Neuronal stem cell (in vitro differentiated cells): Measurements from ENCODE around the gene PSAP.

ENCODE experiments used
- DNase-seq: peaks from one replicate; pipeline ENCODE4 v3.0.0-alpha.2; 2013; ENCODE audit warnings: low spot score
- H2AFZ ChIP-seq: one replicate; pipeline ENCODE4 v1.6.1; 2013; ENCODE audit warnings: mild to moderate bottlenecking, low read length, inconsistent platforms
- H2AK5ac ChIP-seq: 2 replicates; pipeline ENCODE4 v1.6.1; 2013; ENCODE audit warnings: low read depth, mild to moderate bottlenecking, inconsistent platforms, low read length, moderate library complexity, mixed read lengths
- H2BK120ac ChIP-seq: 2 replicates; pipeline ENCODE4 v1.6.1; 2013; ENCODE audit warnings: low read depth, mild to moderate bottlenecking, inconsistent platforms, low read length, moderate library complexity, mixed read lengths
- H2BK12ac ChIP-seq: one replicate; pipeline ENCODE4 v1.6.1; 2013; ENCODE audit warnings: low read length, inconsistent platforms
- H2BK15ac ChIP-seq: 2 replicates; pipeline ENCODE4 v1.6.1; 2013; ENCODE audit warnings: mild to moderate bottlenecking, low read length, inconsistent platforms, mixed read lengths
- H2BK5ac ChIP-seq: one replicate; pipeline ENCODE4 v1.6.1; 2013; ENCODE audit warnings: inconsistent platforms, mild to moderate bottlenecking, low read length, moderate library complexity
- H3K14ac ChIP-seq: one replicate; pipeline ENCODE4 v1.6.1; 2013; ENCODE audit warnings: low read length, inconsistent platforms
- H3K18ac ChIP-seq: 2 replicates; pipeline ENCODE4 v1.6.1; 2013; ENCODE audit warnings: low read length, inconsistent platforms
- H3K23ac ChIP-seq: 2 replicates; pipeline ENCODE4 v1.6.1; 2013; ENCODE audit warnings: low read depth, mild to moderate bottlenecking, mixed read lengths, low read length, inconsistent platforms; ENCODE audit not compliant: poor library complexity
- H3K27ac ChIP-seq: replicated peaks from 3 replicates; pipeline ENCODE4 v1.5.1; 2013; ENCODE audit warnings: low read length, inconsistent platforms
- H3K27me3 ChIP-seq, 3 experiments: 2 replicates each; pipeline ENCODE4 v1.6.1; 2013; ENCODE audit warnings: low read length in 3 of 3, mild to moderate bottlenecking in 2 of 3, inconsistent platforms in 1 of 3, low read depth in 1 of 3, mixed read lengths in 1 of 3, moderate library complexity in 1 of 3; ENCODE audit not compliant: control insufficient read depth in 3 of 3, insufficient read depth in 3 of 3
- H3K36me3 ChIP-seq, 2 donors: replicated peaks in 1 of 2; 2 replicates each; pipeline ENCODE4 v1.6.1; 2013; ENCODE audit warnings: low read length in 2 of 2; ENCODE audit not compliant: control insufficient read depth in 2 of 2, insufficient read depth in 2 of 2
- H3K4ac ChIP-seq: 2 replicates; pipeline ENCODE4 v1.6.1; 2013; ENCODE audit warnings: inconsistent platforms, mild to moderate bottlenecking, low read length, moderate library complexity
- H3K4me1 ChIP-seq, 2 donors: 1 replicate in 1 of 2; 2 replicates in 1 of 2; pipeline ENCODE4 v1.6.1; 2013; ENCODE audit warnings: low read length in 2 of 2, low read depth in 1 of 2; ENCODE audit not compliant: control insufficient read depth in 2 of 2, insufficient read depth in 1 of 2
- H3K4me2 ChIP-seq: one replicate; pipeline ENCODE4 v1.6.1; 2013; ENCODE audit warnings: mild to moderate bottlenecking, low read length, inconsistent platforms; ENCODE audit not compliant: insufficient read depth, poor library complexity, severe bottlenecking
- H3K4me3 ChIP-seq, 2 donors: 2 replicates each; pipeline ENCODE4 v1.5.1; 2013; ENCODE audit warnings: low read length in 2 of 2, mild to moderate bottlenecking in 2 of 2, inconsistent platforms in 1 of 2, moderate library complexity in 1 of 2
- H3K79me1 ChIP-seq: one replicate; pipeline ENCODE4 v1.6.1; 2013; ENCODE audit warnings: low read depth, mild to moderate bottlenecking, inconsistent platforms, low read length, moderate library complexity
- H3K9ac ChIP-seq: one replicate; pipeline ENCODE4 v1.6.1; 2013; ENCODE audit warnings: mild to moderate bottlenecking, low read depth, low read length, inconsistent platforms; ENCODE audit not compliant: poor library complexity
- H3K9me3 ChIP-seq, 2 donors: replicated peaks in 1 of 2; 2 replicates each; pipeline versions ENCODE3 to v1.6.1; 2013; ENCODE audit warnings: low read length in 2 of 2, mild to moderate bottlenecking in 2 of 2, inconsistent platforms in 1 of 2, low read depth in 1 of 2, mixed read lengths in 1 of 2, moderate library complexity in 1 of 2; ENCODE audit not compliant: control insufficient read depth in 2 of 2, insufficient read depth in 1 of 2
- H4K8ac ChIP-seq: one replicate; pipeline ENCODE4 v1.6.1; 2013; ENCODE audit warnings: low read depth, mild to moderate bottlenecking, inconsistent platforms, low read length, moderate library complexity
- H4K91ac ChIP-seq: one replicate; pipeline ENCODE4 v1.6.1; 2013; ENCODE audit warnings: low read length, low read depth, mild to moderate bottlenecking, inconsistent platforms; ENCODE audit not compliant: poor library complexity
- WGBS, 2 donors: extraction: QIAGEN DNeasy Blood & Tissue Kit; methylation state at CpG; one replicate each; pipeline ENCODE4 v1.1.7; 2013; ENCODE audit warnings: missing lambda C conversion rate in 2 of 2, mixed read lengths in 1 of 2; ENCODE audit not compliant: insufficient read length in 2 of 2, insufficient replicate concordance in 1 of 2; ENCODE audit errors: extremely low coverage in 2 of 2; 5-methylcytosine and 5-hydroxymethylcytosine counted together

Gene PSAP

GRCh38 chr10:71769279-71769823 is 81.7 kb downstream of the PSAP start:
- H2BK5ac ChIP-seq: no peak overlapping the region
- H3K79me1 ChIP-seq: no peaks in the 10 kb centered on the region
- DNase-seq: no peak
- no peak overlapping the region for H4K8ac ChIP-seq
- WGBS, 2 donors: no CpG with 5 or more reads among the region's 5 CpGs
- no peak overlapping the region for H3K9ac ChIP-seq
- no peak overlapping the region for H2BK15ac ChIP-seq
- no peak overlapping the region for H4K91ac ChIP-seq
- H2BK12ac ChIP-seq: no peak overlapping the region
- no peak overlapping the region for H2BK120ac ChIP-seq
- no peak overlapping the region for H3K27ac ChIP-seq
- H3K14ac ChIP-seq: no peak overlapping the region
- no peaks in the 10 kb centered on the region for H3K36me3 ChIP-seq
- H2AK5ac ChIP-seq: no peak overlapping the region
- H3K9me3 ChIP-seq: no peaks in the 10 kb centered on the region
- H2AFZ ChIP-seq: no peak overlapping the region
- H3K27me3 ChIP-seq: peaks cover 0 to 54% (median 18%) of the 10 kb centered on the region in 3 experiments
- H3K23ac ChIP-seq: no peak overlapping the region
- H3K4me1 ChIP-seq: peaks cover 4 to 8% of the 10 kb centered on the region in 2 donors
- no peak overlapping the region for H3K4me3 ChIP-seq
- no peak overlapping the region for H3K4ac ChIP-seq
- no peak overlapping the region for H3K4me2 ChIP-seq
- no peak overlapping the region for H3K18ac ChIP-seq

- Histone ChIP-seq H4K91ac (no peak overlapping the region), H3K18ac (peak overlapping the region; percentile 24), H2BK120ac (no peak overlapping the region), H2BK5ac (peak overlapping the region; percentile 79), H2BK15ac (peak overlapping the region; percentile 38), H2AK5ac (peak overlapping the region; percentile 25), H4K8ac (no peak overlapping the region), H3K4me3 (no peak overlapping the region), H3K14ac (no peak overlapping the region), H3K36me3 (no peaks in the 10 kb centered on the region), H2BK12ac (no peak overlapping the region), H3K4me2 (no peak overlapping the region), H3K79me1 (no peaks in the 10 kb centered on the region), H3K27me3 (peaks cover 0 to 45% (median 8%) of the 10 kb centered on the region in 3 experiments), H3K4me1 (peaks cover 2 to 5% of the 10 kb centered on the region in 2 donors), H3K27ac (no peak overlapping the region), H3K9ac (peak overlapping the region; percentile 51), H3K9me3 (no peaks in the 10 kb centered on the region), H2AFZ (peak overlapping the region; percentile 11), H3K23ac (no peak overlapping the region), H3K4ac (no peak overlapping the region)
- WGBS, 2 donors: no CpG with 5 or more reads among the region's 10 CpGs
- DNase-seq: no peak
These were observed 83.5 kb downstream of the PSAP start for GRCh38 chr10:71767420-71768035.

GRCh38 chr10:71766717-71767419 is 84.2 kb downstream of the PSAP start:
- H3K9me3 ChIP-seq: no peaks in the 10 kb centered on the region
- H2AK5ac ChIP-seq: peak overlapping the region; percentile 17
- no peak overlapping the region for H3K27ac ChIP-seq
- H2AFZ ChIP-seq: no peak overlapping the region
- H3K36me3 ChIP-seq: no peaks in the 10 kb centered on the region
- no peak overlapping the region for H2BK12ac ChIP-seq
- H3K9ac ChIP-seq: no peak overlapping the region
- no peak overlapping the region for H2BK120ac ChIP-seq
- no peak overlapping the region for H3K4ac ChIP-seq
- no peak overlapping the region for H3K4me3 ChIP-seq
- no peak overlapping the region for H3K14ac ChIP-seq
- WGBS, 2 donors: no CpG with 5 or more reads among the region's 10 CpGs
- no peak for DNase-seq
- H3K27me3 ChIP-seq: peaks cover 0 to 38% (median 2%) of the 10 kb centered on the region in 3 experiments
- H3K4me1 ChIP-seq: peaks cover 2 to 5% of the 10 kb centered on the region in 2 donors
- H2BK15ac ChIP-seq: no peak overlapping the region
- no peak overlapping the region for H3K4me2 ChIP-seq
- H2BK5ac ChIP-seq: no peak overlapping the region
- H3K23ac ChIP-seq: no peak overlapping the region
- no peaks in the 10 kb centered on the region for H3K79me1 ChIP-seq
- peak overlapping the region; percentile 16 for H3K18ac ChIP-seq
- H4K91ac ChIP-seq: no peak overlapping the region
- H4K8ac ChIP-seq: no peak overlapping the region
